Stimulated activated CD4-positive, alpha-beta T cell treated with anti-CD3 and anti-CD28 coated beads, Interleukin-12 subunit alpha, Interleukin-12 subunit beta, amount 100 ng/mL, for 24 hours (primary cell): ENCODE results near the gene FAM151A.
"Not testable (repeated sequence)": the region's sequence is repeated elsewhere in the genome, so short reads cannot be mapped to it uniquely, and the experiment has no call there.

Experiments used
- DNase-seq, 2 experiments: peaks; one replicate each; pipeline ENCODE4 v3.0.0-alpha.2; 2020; ENCODE audit warnings: low read depth in 2 of 2

The FAM151A gene

GRCh38 chr1:54636461-54637446 lies 13.4 kb upstream of the FAM151A start:
- not testable (repeated sequence) for DNase-seq

GRCh38 chr1:54635804-54636203 lies 12.5 kb upstream of the FAM151A start:
- not testable (repeated sequence) for DNase-seq

GRCh38 chr1:54627196-54627595 lies 3.9 kb upstream of the FAM151A start:
- no peak for DNase-seq

GRCh38 chr1:54624466-54625464 lies 1.4 kb upstream of the FAM151A start:
- no peak for DNase-seq

GRCh38 chr1:54619749-54620148 lies 3.6 kb downstream of the FAM151A start:
- no peak for DNase-seq

- no peak for DNase-seq
Measured at GRCh38 chr1:54615531-54616279, 7.6 kb downstream of the FAM151A start.

GRCh38 chr1:54614563-54614962 lies 8.8 kb downstream of the FAM151A start:
- no peak for DNase-seq

- no peak for DNase-seq
Measured at GRCh38 chr1:54614024-54614423, 9.3 kb downstream of the FAM151A start.

- DNase-seq = no peak
Measured at GRCh38 chr1:54611621-54612020, 11.7 kb downstream of the FAM151A start.

- no peak for DNase-seq
Measured at GRCh38 chr1:54610601-54611580, 12.4 kb downstream of the FAM151A start.

GRCh38 chr1:54610048-54610447 lies 13.3 kb downstream of the FAM151A start:
- no peak for DNase-seq

GRCh38 chr1:54609301-54609921 lies 13.9 kb downstream of the FAM151A start:
- no peak for DNase-seq

- DNase-seq = no peak
Measured at GRCh38 chr1:54608566-54609230, 14.6 kb downstream of the FAM151A start.

GRCh38 chr1:54607821-54608565 lies 15.3 kb downstream of the FAM151A start:
- no peak for DNase-seq

GRCh38 chr1:54606990-54607325 lies 16.4 kb downstream of the FAM151A start:
- no peak for DNase-seq

GRCh38 chr1:54606096-54606989 lies 17.0 kb downstream of the FAM151A start:
- DNase-seq = no peak

GRCh38 chr1:54604572-54605370 lies 18.6 kb downstream of the FAM151A start:
- DNase-seq = no peak
